IMR-90 (cell line): ENCODE data around the gene GPATCH8. TPM values are rescaled to one million over a fixed set of nuclear protein-coding genes. Genes with fewer than 3 reads are reported as not detected.
"Not testable (repeated sequence)": the region's sequence is repeated elsewhere in the genome, so short reads cannot be mapped to it uniquely, and the experiment has no call there.

Source experiments
- ATAC-seq: fragments of 200-7000 bp; cut with Tn5 transposase; 2 replicates; pipeline ENCODE4 v1.9.1; 2020; ENCODE audit warnings: low read depth, mild to moderate bottlenecking, moderate library complexity
- BruUV-seq: library from RNA; stranded (reverse); fragments of 400-500 nt; replicated peaks from 2 replicates; lab custom pipeline; 2021; lab: Mats Ljungman, UMichigan
- CTCF ChIA-PET: fragments of 300-600 bp; formaldehyde crosslinking; extraction: SDS; loops from one replicate; lab custom pipeline; 2021; ENCODE audit warnings: antibody characterized with exemption; lab: Yijun Ruan, JAX
- POLR2A ChIA-PET: fragments of 300-600 bp; sonication (Branson Sonifier 250); formaldehyde crosslinking; loops from one replicate; lab custom pipeline; 2022; ENCODE audit warnings: antibody characterized with exemption; ENCODE audit not compliant: unreplicated experiment; lab: Charles Lee
- DNase-seq: peaks from one replicate; pipeline ENCODE4 v3.0.0; 2013
- H2AFZ ChIP-seq: replicated peaks from 2 replicates; pipeline ENCODE3; 2013; ENCODE audit warnings: low read length, mild to moderate bottlenecking; ENCODE audit not compliant: poor library complexity
- H2AK5ac ChIP-seq: 2 replicates; pipeline ENCODE4 v1.6.1; 2013; ENCODE audit warnings: low read depth, low read length, inconsistent platforms
- H2AK9ac ChIP-seq: replicated peaks from 2 replicates; pipeline ENCODE3; 2013; ENCODE audit warnings: mild to moderate bottlenecking, low read depth, low read length, moderate library complexity; ENCODE audit not compliant: poor library complexity
- H2BK120ac ChIP-seq: 2 replicates; pipeline ENCODE4 v1.6.1; 2013; ENCODE audit warnings: low read depth, low read length, inconsistent platforms
- H2BK15ac ChIP-seq: 3 replicates; pipeline ENCODE4 v1.6.1; 2013; ENCODE audit warnings: low read depth, low read length, inconsistent platforms
- H2BK20ac ChIP-seq: 2 replicates; pipeline ENCODE4 v1.6.1; 2013; ENCODE audit warnings: low read depth, mild to moderate bottlenecking, inconsistent platforms, low read length, moderate library complexity
- H2BK5ac ChIP-seq: 2 replicates; pipeline ENCODE4 v1.6.1; 2013; ENCODE audit warnings: mild to moderate bottlenecking, low read depth, low read length, inconsistent platforms; ENCODE audit not compliant: poor library complexity, severe bottlenecking
- H3K14ac ChIP-seq: replicated peaks from 2 replicates; pipeline ENCODE4 v1.6.1; 2013; ENCODE audit warnings: low read depth, low read length, inconsistent platforms
- H3K18ac ChIP-seq: 2 replicates; pipeline ENCODE4 v1.6.1; 2013; ENCODE audit warnings: low read depth, low read length, control low read depth
- H3K23ac ChIP-seq: 2 replicates; pipeline ENCODE4 v1.6.1; 2013; ENCODE audit warnings: low read depth, low read length, inconsistent platforms
- H3K27ac ChIP-seq: 2 replicates; pipeline ENCODE4 v1.5.1; 2013; ENCODE audit warnings: mild to moderate bottlenecking, control low read depth, low read length; ENCODE audit not compliant: insufficient read depth
- H3K27me3 ChIP-seq: 2 replicates; pipeline ENCODE4 v1.6.1; 2013; ENCODE audit warnings: low read length; ENCODE audit not compliant: control insufficient read depth, insufficient read depth
- H3K36me3 ChIP-seq: 2 replicates; pipeline ENCODE4 v1.6.1; 2013; ENCODE audit warnings: low read length, mixed read lengths; ENCODE audit not compliant: control insufficient read depth, insufficient read depth
- H3K4ac ChIP-seq: 2 replicates; pipeline ENCODE4 v1.6.1; 2013; ENCODE audit warnings: low read depth, low read length, inconsistent platforms
- H3K4me1 ChIP-seq: 2 replicates; pipeline ENCODE4 v1.6.1; 2013; ENCODE audit warnings: low read length, mixed read lengths; ENCODE audit not compliant: control insufficient read depth, insufficient read depth
- H3K4me2 ChIP-seq: 2 replicates; pipeline ENCODE4 v1.6.1; 2013; ENCODE audit warnings: low read depth, mild to moderate bottlenecking, control low read depth, low read length, moderate library complexity
- H3K4me3 ChIP-seq: 2 replicates; pipeline ENCODE4 v1.5.1; 2013; ENCODE audit warnings: low read depth, mild to moderate bottlenecking, control low read depth, low read length, moderate library complexity; ENCODE audit not compliant: insufficient read depth
- H3K56ac ChIP-seq: 2 replicates; pipeline ENCODE4 v1.6.1; 2013; ENCODE audit warnings: low read length, inconsistent platforms; ENCODE audit not compliant: insufficient read depth; ENCODE audit errors: extremely low read depth
- H3K79me1 ChIP-seq, 2 experiments: 2 replicates each; pipeline ENCODE4 v1.6.1; 2013; ENCODE audit warnings: low read length in 2 of 2, inconsistent platforms in 1 of 2, low read depth in 1 of 2
- H3K9ac ChIP-seq: 2 replicates; pipeline ENCODE4 v1.6.1; 2013; ENCODE audit warnings: low read depth, low read length, control low read depth
- H3K9me1 ChIP-seq: 2 replicates; pipeline ENCODE4 v1.6.1; 2013; ENCODE audit warnings: low read length, inconsistent platforms; ENCODE audit not compliant: insufficient read depth
- H3K9me3 ChIP-seq: 2 replicates; pipeline ENCODE4 v1.6.1; 2013; ENCODE audit warnings: low read length; ENCODE audit not compliant: control insufficient read depth, insufficient read depth
- H4K20me1 ChIP-seq: 2 replicates; pipeline ENCODE4 v1.6.1; 2013; ENCODE audit warnings: low read length, inconsistent platforms; ENCODE audit not compliant: insufficient read depth
- H4K5ac ChIP-seq: 2 replicates; pipeline ENCODE4 v1.6.1; 2013; ENCODE audit warnings: mild to moderate bottlenecking, low read depth, low read length, control low read depth
- H4K8ac ChIP-seq, 2 experiments: 2 replicates each; pipeline ENCODE4 v1.6.1; 2013; ENCODE audit warnings: low read depth in 2 of 2, low read length in 2 of 2, control low read depth in 1 of 2, inconsistent platforms in 1 of 2
- H4K91ac ChIP-seq: 2 replicates; pipeline ENCODE4 v1.6.1; 2013; ENCODE audit warnings: low read depth, low read length, inconsistent platforms; ENCODE audit not compliant: insufficient read depth
- WGBS, 2 experiments: methylation state at CpG; one replicate each; pipeline versions ENCODE4 v1.1.5 to v1.1.7; 2013; ENCODE audit warnings: missing lambda C conversion rate in 2 of 2; ENCODE audit not compliant: insufficient read length in 1 of 2; ENCODE audit errors: extremely low coverage in 2 of 2; 5-methylcytosine and 5-hydroxymethylcytosine counted together
- dilution Hi-C: fragments of 300-500 bp; cut with HindIII; formaldehyde crosslinking; loops from one replicate; pipeline ENCODE4 v1.14.3; 2018; ENCODE audit warnings: low sequenced_read_pairs; ENCODE audit not compliant: unreplicated experiment
- in situ Hi-C: fragments of 300-500 bp; cut with MboI; formaldehyde crosslinking; loops from 3 replicates; pipeline ENCODE4 v1.14.3; 2019; ENCODE audit warnings: low sequenced_read_pairs, inconsistent platforms, mixed read lengths
- intact Hi-C: fragments of 100-400 bp; cut with micrococcal nuclease; formaldehyde crosslinking; loops from 2 replicates; pipeline ENCODE4 v1.10.0; 2022
- polyA plus RNA-seq, 3 experiments: library from polyadenylated mRNA; depleted of rRNA; stranded (reverse); fragments of >200 nt; gene quantifications; 2 replicates each; pipeline ENCODE4 v1.2.3, GENCODE V29; 2012; ENCODE audit warnings: low replicate concordance in 1 of 3
- total RNA-seq: library from RNA; depleted of rRNA; stranded (reverse); fragments of >200 nt; gene quantifications from 2 replicates; pipeline ENCODE4 v1.2.3, GENCODE V29; 2012

Gene GPATCH8
- total and polyA plus RNA-seq, 2 of the 4 experiments (the other 2 are of a cell fraction): 8.8 to 13.2 TPM

DNA sequence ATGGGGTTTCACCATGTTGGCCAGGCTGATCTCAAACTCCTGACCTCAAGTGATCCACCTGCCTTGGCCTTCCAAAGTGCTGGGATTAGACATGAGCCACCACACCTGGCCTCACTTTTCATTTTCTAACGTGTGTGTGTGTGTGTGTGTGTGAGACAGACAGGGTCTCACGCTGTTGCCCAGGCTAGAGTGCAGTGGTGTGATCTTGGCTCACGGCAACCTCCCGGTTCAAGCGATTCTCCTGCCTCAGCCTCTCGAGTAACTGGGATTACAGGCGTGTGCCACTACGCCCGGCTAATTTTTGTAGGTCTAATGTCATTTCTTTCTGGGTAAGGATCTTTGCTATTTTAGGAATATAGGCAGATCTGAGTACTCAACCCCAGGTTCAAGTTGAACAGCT is 109.1 kb downstream of the GPATCH8 start:
- CTCF ChIA-PET: interaction anchor here (1.4 kb wide), 1 partner anchor 9 kb away, joined by 3 read pairs; no protein-coding TSS in a partner anchor
- not testable (repeated sequence) for BruUV-seq
- H3K36me3 ChIP-seq: peaks cover 25% of the 10 kb centered on the region

More for the DNA sequence above, 109.1 kb downstream of the GPATCH8 start:
- intact Hi-C loops, dilution Hi-C loops, POLR2A ChIA-PET, ATAC-seq, H2AK5ac ChIP-seq, H2AFZ ChIP-seq, H3K27me3 ChIP-seq, H3K23ac ChIP-seq, H3K27ac ChIP-seq, H3K4me1 ChIP-seq, H3K9me1 ChIP-seq, H3K4me2 ChIP-seq, H3K14ac ChIP-seq, DNase-seq, H4K91ac ChIP-seq, H3K9me3 ChIP-seq, H4K5ac ChIP-seq, H4K8ac ChIP-seq, H4K20me1 ChIP-seq, H3K9ac ChIP-seq, H3K18ac ChIP-seq, H2BK15ac ChIP-seq, H3K56ac ChIP-seq, H2BK120ac ChIP-seq, H2BK20ac ChIP-seq, H3K4me3 ChIP-seq, H2BK5ac ChIP-seq, H3K4ac ChIP-seq, in situ Hi-C loops, H2AK9ac ChIP-seq: not testable (repeated sequence)
- H3K79me1 ChIP-seq: peaks cover 0 to 21% of the 10 kb centered on the region in 2 experiments; a peak in 2 of 4 replicates
- WGBS, 2 experiments: 100% methylated on average over 1 of the region's 9 CpGs; no CpG with 5 or more reads in 1 of the 2 experiments
